Activated T-helper 1 cell treated with anti-CD3 and anti-CD28 coated beads, Interleukin-12 subunit alpha, Interleukin-12 subunit beta, Interleukin-2, Interleukin-4 antibody, amounts not matched to agents 30 ng/mL and 10 ng/mL and 1 ng/mL, durations not matched to agents 14 hours and 24 hours and 36 hours (primary cell): ENCODE results near the gene FBXW4. TPM values are rescaled to one million over a fixed set of nuclear protein-coding genes. Genes with fewer than 3 reads are reported as not detected.

Source experiments
- DNase-seq: peaks from one replicate; pipeline ENCODE4 v3.0.0; 2021; ENCODE audit warnings: low spot score
- H3K27ac Mint-ChIP-seq: one replicate; pipeline ENCODE4 v1.8.0; 2021; ENCODE audit warnings: mild to moderate bottlenecking, mixed read lengths
- H3K27me3 Mint-ChIP-seq: one replicate; pipeline ENCODE4 v1.8.0; 2022; ENCODE audit warnings: mild to moderate bottlenecking, moderate library complexity, mixed read lengths; ENCODE audit not compliant: insufficient read depth
- H3K36me3 Mint-ChIP-seq: one replicate; pipeline ENCODE4 v1.8.0; 2021; ENCODE audit warnings: low read depth, mixed read lengths
- H3K4me1 Mint-ChIP-seq: one replicate; pipeline ENCODE4 v1.8.0; 2021; ENCODE audit warnings: low read depth, mixed read lengths
- H3K4me3 Mint-ChIP-seq: one replicate; pipeline ENCODE4 v1.8.0; 2021; ENCODE audit warnings: mild to moderate bottlenecking, moderate library complexity, mixed read lengths
- H3K9me3 Mint-ChIP-seq: one replicate; pipeline ENCODE4 v1.8.0; 2021; ENCODE audit warnings: mixed read lengths
- intact Hi-C: fragments of 100-400 bp; cut with micrococcal nuclease; formaldehyde crosslinking; loops from one replicate; pipeline ENCODE4 v1.15.1; 2024
- total RNA-seq: library from RNA; stranded (reverse); gene quantifications from 2 replicates; pipeline ENCODE4 v1.2.3, GENCODE V29; 2022

Gene FBXW4
- 29.2 and 30.5 TPM in 2 replicates for total RNA-seq

- peak; percentile 66 for DNase-seq
- Mint-ChIP-seq H3K27ac (peak within 1 kb of the TSS; percentile 98), H3K4me1 (peaks cover 34% of the 10 kb centered on the region), H3K9me3 (no peaks in the 10 kb centered on the region), H3K36me3 (peaks cover 21% of the 10 kb centered on the region), H3K4me3 (peak within 1 kb of the TSS; percentile 93), H3K27me3 (no peaks in the 10 kb centered on the region)
- intact Hi-C loops = loop anchor here (1.0 to 10.0 kb wide), 6 partner anchors 8 to 1320 kb away; partner anchors contain the start of genes BTRC, DPCD and POLL
Measured at GRCh38 chr10:101694674-101695403, at the start of gene FBXW4. TSS of gene FBXW4 (minus strand) at chr10:101695170. CDS start at chr10:101695105, 65 bp downstream.

DNA sequence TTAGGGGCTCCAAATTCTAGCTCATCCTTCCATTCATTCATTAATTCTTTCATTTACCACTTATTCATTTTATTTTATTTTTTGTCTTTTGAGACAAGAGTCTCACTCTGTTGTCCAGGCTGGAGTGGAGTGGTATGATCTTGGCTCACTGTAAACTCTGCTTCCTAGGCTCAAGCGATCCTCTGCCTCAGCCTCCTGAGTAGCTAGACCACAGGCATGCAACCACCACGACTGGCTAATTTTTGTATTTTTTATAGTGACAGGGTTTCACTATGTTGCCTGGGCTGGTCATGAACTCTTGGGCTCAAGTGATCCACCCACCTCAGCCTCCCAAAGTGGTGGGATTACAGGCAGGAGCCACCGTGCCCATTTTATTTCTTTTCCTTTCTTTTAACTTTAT lies 49.3 kb upstream of the FBXW4 start:
- H3K27ac Mint-ChIP-seq = no peak overlapping the region
- DNase-seq = no peak
- H3K36me3 Mint-ChIP-seq = no peaks in the 10 kb centered on the region
- H3K9me3 Mint-ChIP-seq = no peaks in the 10 kb centered on the region
- intact Hi-C loops = no loop called here
- H3K4me3 Mint-ChIP-seq = no peak overlapping the region
- H3K27me3 Mint-ChIP-seq = peaks cover 13% of the 10 kb centered on the region
- no peaks in the 10 kb centered on the region for H3K4me1 Mint-ChIP-seq

GRCh38 chr10:101741938-101742337 lies 47.0 kb upstream of the FBXW4 start:
- H3K36me3 Mint-ChIP-seq = no peaks in the 10 kb centered on the region
- H3K4me3 Mint-ChIP-seq = no peak overlapping the region
- no peak overlapping the region for H3K27ac Mint-ChIP-seq
- DNase-seq = no peak
- H3K27me3 Mint-ChIP-seq = peaks cover 12% of the 10 kb centered on the region
- no peaks in the 10 kb centered on the region for H3K9me3 Mint-ChIP-seq
- no peaks in the 10 kb centered on the region for H3K4me1 Mint-ChIP-seq
- intact Hi-C loops = no loop called here

DNA sequence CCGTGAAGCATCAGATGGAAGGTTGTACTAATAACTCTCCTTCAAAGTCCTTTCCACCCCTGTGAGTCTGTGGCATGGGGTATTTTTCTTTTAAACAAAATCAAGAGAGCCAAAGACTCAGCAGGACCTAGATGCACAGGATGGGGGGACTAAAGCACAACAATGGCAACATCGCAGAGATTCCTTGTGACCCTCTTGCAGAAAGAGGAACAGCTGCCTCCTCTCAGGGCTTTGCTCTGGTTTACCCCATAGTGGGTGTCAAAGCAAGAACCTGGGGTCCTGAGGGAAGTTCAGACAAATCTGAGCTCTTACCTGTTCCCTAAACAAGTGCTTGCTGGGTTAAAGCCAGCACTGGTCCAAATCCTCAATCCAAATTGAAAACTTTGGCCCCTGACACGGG lies 41.7 kb upstream of the FBXW4 start:
- H3K36me3 Mint-ChIP-seq = no peaks in the 10 kb centered on the region
- intact Hi-C loops = no loop called here
- H3K4me3 Mint-ChIP-seq = no peak overlapping the region
- H3K27ac Mint-ChIP-seq = no peak overlapping the region
- peaks cover 7% of the 10 kb centered on the region for H3K27me3 Mint-ChIP-seq
- no peaks in the 10 kb centered on the region for H3K9me3 Mint-ChIP-seq
- no peak for DNase-seq
- H3K4me1 Mint-ChIP-seq = no peaks in the 10 kb centered on the region

DNA sequence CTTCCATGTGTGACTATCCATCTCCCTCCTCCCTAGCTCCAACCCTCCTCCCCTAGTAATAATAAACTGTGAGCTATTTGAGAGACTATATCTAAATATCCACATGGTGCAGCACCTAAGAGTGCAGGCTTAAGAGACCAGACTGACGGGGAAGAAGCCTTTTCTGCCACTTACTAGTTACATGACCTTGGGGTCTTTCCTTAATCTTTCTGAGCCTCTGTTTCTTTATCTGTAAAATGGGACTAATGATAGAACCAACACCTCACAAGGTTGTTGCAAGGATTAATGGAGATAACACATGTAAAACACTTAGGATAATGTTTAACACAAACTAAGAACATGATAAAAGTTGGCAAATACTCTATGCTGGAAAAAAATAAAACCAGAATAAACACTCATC lies 37.1 kb upstream of the FBXW4 start:
- no peaks in the 10 kb centered on the region for H3K36me3 Mint-ChIP-seq
- intact Hi-C loops = no loop called here
- H3K9me3 Mint-ChIP-seq = no peaks in the 10 kb centered on the region
- H3K27ac Mint-ChIP-seq = no peak overlapping the region
- no peak for DNase-seq
- no peak overlapping the region for H3K4me3 Mint-ChIP-seq
- H3K27me3 Mint-ChIP-seq = peaks cover 20% of the 10 kb centered on the region
- H3K4me1 Mint-ChIP-seq = no peaks in the 10 kb centered on the region

DNA sequence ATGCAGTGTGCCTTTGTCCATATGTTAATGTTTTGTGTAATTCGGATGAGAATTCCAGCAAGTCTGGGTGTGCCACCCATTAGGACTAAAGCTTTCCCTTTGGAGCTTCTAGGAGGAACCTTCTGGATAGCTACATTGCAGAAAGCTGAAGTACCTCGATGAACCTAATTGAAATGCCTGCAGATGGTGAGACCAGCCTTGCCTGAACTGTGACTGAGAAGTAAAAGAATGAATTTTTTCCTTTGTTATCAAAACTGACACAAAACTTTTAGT lies 31.1 kb upstream of the FBXW4 start:
- no peak for DNase-seq
- peaks cover 6% of the 10 kb centered on the region for H3K4me1 Mint-ChIP-seq
- H3K9me3 Mint-ChIP-seq = no peaks in the 10 kb centered on the region
- peaks cover 15% of the 10 kb centered on the region for H3K27me3 Mint-ChIP-seq
- H3K36me3 Mint-ChIP-seq = no peaks in the 10 kb centered on the region
- intact Hi-C loops = no loop called here
- no peak overlapping the region for H3K4me3 Mint-ChIP-seq
- no peak overlapping the region for H3K27ac Mint-ChIP-seq

- Mint-ChIP-seq H3K4me1 (peaks cover 6% of the 10 kb centered on the region), H3K4me3 (no peak overlapping the region), H3K27me3 (peaks cover 20% of the 10 kb centered on the region), H3K27ac (no peak overlapping the region), H3K36me3 (no peaks in the 10 kb centered on the region), H3K9me3 (no peaks in the 10 kb centered on the region)
- intact Hi-C loops = no loop called here
- no peak for DNase-seq
Measured at GRCh38 chr10:101725296-101726114, 30.5 kb upstream of the FBXW4 start.

GRCh38 chr10:101724446-101724845 lies 29.5 kb upstream of the FBXW4 start:
- H3K27ac Mint-ChIP-seq = no peak overlapping the region
- H3K9me3 Mint-ChIP-seq = no peaks in the 10 kb centered on the region
- no peaks in the 10 kb centered on the region for H3K36me3 Mint-ChIP-seq
- H3K27me3 Mint-ChIP-seq = peaks cover 21% of the 10 kb centered on the region
- no peak for DNase-seq
- no peak overlapping the region for H3K4me3 Mint-ChIP-seq
- intact Hi-C loops = no loop called here
- H3K4me1 Mint-ChIP-seq = peaks cover 6% of the 10 kb centered on the region

DNA sequence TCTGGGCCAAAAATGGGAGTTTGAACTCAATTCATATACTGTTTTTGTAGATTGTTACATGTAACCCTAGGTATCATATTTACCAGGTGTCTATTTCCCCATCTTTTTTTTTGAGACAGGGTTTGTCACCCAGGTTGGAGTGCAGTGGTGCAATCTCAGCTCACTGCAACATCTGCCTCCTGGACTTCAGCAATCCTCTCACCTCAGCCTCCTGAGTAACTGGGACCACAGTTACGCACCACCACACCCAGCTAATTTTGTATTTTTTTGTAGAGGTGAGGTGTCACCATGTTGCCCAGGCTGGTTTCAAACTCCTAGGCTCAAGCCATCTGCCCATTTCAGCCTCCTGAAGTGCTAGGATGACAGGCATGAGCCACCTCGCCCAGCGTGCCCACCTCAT lies 28.2 kb upstream of the FBXW4 start:
- DNase-seq = no peak
- Mint-ChIP-seq H3K4me1 (peaks cover 6% of the 10 kb centered on the region), H3K36me3 (no peaks in the 10 kb centered on the region), H3K27ac (no peak overlapping the region), H3K27me3 (peaks cover 19% of the 10 kb centered on the region), H3K4me3 (no peak overlapping the region), H3K9me3 (no peaks in the 10 kb centered on the region)
- intact Hi-C loops = no loop called here

DNA sequence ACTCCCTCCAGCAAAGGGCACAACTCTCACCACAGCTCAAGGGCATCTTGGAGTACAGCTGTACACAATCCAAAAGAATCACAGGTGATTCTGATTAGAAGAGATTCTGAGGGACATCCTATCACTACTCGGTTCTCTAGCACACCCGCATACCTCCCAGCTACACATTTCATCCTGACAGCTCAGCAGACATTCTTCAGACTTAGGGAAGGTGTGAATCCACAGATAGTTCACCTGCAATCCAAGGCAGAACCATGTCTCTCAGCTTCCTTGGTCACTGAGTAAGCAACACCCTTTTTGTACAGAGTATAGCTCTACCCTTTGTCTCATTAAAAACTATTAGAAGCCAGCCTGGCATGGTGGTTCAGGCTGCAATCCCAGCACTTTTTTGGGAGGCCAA lies 26.8 kb upstream of the FBXW4 start:
- no peak for DNase-seq
- Mint-ChIP-seq H3K36me3 (no peaks in the 10 kb centered on the region), H3K4me3 (no peak overlapping the region), H3K4me1 (peaks cover 11% of the 10 kb centered on the region), H3K27ac (no peak overlapping the region), H3K27me3 (peaks cover 15% of the 10 kb centered on the region), H3K9me3 (no peaks in the 10 kb centered on the region)
- intact Hi-C loops = no loop called here

DNA sequence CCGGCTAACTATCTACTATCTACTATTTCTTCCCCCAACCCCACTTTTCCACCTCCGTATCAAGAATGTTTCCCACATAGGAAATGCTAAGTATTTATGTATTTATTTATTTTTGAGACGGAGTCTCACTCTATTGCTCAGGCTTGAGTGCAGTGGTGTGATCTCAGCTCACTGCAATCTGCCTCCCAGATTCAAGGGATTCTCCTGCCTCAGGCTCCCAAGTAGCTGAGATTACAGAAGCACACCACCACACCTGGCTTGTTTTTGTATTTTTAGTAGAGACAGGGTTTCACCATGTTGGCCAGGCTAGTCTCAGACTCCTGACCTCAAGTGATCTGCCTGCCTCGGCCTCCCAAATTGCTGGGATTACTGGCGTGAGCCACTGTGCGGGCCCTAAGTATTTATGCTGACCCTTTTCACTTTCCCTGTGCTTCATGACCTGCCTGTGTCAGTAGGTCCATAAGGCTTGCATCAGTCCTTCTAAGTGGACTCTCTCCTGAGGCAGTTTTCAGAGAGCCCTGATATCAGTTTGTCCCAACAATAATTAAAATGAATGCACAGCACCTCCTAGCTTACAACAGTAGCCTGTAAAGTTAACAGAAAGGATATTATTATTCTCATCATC lies 25.7 kb upstream of the FBXW4 start:
- no peak for DNase-seq
- Mint-ChIP-seq H3K4me3 (no peak overlapping the region), H3K36me3 (no peaks in the 10 kb centered on the region), H3K27me3 (peaks cover 17% of the 10 kb centered on the region), H3K9me3 (no peaks in the 10 kb centered on the region), H3K27ac (no peak overlapping the region), H3K4me1 (peaks cover 16% of the 10 kb centered on the region)
- intact Hi-C loops = no loop called here

- H3K4me3 Mint-ChIP-seq = no peak overlapping the region
- H3K9me3 Mint-ChIP-seq = no peaks in the 10 kb centered on the region
- H3K4me1 Mint-ChIP-seq = peaks cover 9% of the 10 kb centered on the region
- intact Hi-C loops = no loop called here
- peaks cover 22% of the 10 kb centered on the region for H3K27me3 Mint-ChIP-seq
- no peak overlapping the region for H3K27ac Mint-ChIP-seq
- no peaks in the 10 kb centered on the region for H3K36me3 Mint-ChIP-seq
- no peak for DNase-seq
Measured at GRCh38 chr10:101718690-101719275, 23.8 kb upstream of the FBXW4 start.
